HuH-7.5 (cell line): ENCODE measurements around the gene RCE1.

Experiments
- DNase-seq: peaks from one replicate; pipeline ENCODE4 v3.0.0; 2011; ENCODE audit warnings: low spot score

RCE1 gene

GRCh38 chr11:66857234-66857926 is 14.1 kb downstream of the RCE1 start:
- DNase-seq, result peak; percentile 89

- DNase-seq, result peak; percentile 82
These were observed 14.6 kb downstream of the RCE1 start for GRCh38 chr11:66857927-66858185.

DNA sequence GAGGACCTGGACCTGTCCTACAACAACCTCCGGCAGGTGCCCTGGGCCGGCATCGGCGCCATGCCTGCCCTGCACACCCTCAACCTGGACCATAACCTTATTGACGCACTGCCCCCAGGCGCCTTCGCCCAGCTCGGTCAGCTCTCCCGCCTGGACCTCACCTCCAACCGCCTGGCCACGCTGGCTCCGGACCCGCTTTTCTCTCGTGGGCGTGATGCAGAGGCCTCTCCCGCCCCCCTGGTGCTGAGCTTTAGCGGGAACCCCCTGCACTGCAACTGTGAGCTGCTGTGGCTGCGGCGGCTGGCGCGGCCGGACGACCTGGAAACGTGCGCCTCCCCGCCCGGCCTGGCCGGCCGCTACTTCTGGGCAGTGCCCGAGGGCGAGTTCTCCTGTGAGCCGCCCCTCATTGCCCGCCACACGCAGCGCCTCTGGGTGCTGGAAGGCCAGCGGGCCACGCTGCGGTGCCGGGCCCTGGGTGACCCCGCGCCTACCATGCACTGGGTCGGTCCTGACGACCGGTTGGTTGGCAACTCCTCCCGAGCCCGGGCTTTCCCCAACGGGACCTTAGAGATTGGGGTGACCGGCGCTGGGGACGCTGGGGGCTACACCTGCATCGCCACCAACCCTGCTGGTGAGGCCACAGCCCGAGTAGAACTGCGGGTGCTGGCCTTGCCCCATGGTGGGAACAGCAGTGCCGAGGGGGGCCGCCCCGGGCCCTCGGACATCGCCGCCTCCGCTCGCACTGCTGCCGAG is 15.1 kb downstream of the RCE1 start:
- DNase-seq, result peak; percentile 85

- DNase-seq, result peak; percentile 90
These were observed 15.9 kb downstream of the RCE1 start for GRCh38 chr11:66858939-66859685.

- DNase-seq, result peak; percentile 83
These were observed 16.6 kb downstream of the RCE1 start for GRCh38 chr11:66859686-66860448.

- DNase-seq, result peak; percentile 76
These were observed 17.2 kb downstream of the RCE1 start for GRCh38 chr11:66860449-66860831.

DNA sequence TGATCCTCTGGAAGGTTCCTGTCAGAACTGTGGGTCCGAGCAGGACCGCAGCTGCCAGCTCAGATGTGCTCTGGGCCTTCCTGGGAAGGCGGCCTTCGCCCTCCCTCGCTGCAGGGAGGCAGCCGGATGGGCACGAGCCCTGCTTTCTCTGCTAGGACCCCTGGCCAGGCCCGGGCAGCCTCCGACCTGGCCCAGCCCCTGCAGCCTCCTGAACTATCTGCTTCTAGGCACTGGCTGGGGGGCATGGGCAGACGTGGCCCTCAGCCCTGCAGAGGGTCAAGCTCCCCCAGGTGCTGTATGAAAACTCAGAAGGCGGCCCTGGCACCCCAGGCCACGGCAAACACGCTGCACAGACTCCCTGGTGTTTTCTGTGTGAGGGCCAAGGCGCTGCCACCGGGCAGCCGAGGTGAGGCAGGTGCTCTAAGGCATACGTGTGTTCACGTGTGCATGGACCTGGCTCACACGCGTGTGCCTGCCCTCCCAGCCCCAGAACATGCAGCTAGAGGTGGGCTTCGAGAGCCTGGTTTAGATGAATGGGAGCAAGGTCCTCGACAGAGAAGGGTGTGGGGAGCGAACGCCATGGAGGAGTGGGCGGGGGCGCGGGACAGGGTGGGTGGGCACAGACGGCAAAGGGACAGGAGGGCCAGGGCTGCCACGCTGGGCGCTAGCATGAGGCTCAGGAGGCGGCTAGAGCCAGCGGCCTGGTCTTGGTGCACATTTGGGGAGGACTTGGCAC is 18.0 kb downstream of the RCE1 start:
- peak; percentile 64 for DNase-seq

DNA sequence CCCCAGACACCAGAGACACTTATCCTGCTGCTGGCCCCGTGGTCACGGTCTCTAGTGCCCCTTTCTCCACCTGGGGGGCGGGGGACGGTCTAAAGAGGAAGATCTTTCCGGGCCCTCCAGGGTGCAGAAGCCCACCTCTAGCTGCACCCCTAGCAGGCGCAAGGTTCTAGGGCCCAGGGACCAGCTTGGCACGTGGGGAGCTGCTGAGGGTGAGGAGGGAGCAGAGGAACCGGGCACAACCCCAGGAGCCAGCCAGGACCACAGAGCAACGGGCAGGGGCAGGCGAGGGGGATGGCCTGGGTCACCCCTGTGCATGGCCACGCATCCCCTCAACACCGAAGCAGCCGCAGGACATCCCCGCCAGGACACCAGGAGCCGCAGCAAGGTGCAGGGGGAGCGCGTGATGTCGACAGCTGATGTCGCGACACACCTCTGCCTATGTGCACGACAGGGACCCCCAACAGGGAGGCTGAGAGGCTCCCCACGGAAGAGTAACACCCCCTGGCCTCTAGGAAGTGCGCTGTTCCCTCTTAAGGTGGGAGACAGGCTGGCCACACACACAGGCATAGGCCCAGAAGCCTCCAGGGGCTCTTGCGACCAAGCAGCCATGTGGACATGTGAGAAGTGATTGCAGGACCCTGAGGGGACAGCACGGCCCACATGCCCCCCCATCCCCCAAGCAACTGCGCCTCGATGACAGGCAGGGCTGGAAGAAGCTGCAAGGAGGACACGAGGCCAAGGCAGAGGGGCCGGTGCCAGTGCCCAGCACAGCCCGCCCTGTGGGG is 18.7 kb downstream of the RCE1 start:
- peak; percentile 67 for DNase-seq

DNA sequence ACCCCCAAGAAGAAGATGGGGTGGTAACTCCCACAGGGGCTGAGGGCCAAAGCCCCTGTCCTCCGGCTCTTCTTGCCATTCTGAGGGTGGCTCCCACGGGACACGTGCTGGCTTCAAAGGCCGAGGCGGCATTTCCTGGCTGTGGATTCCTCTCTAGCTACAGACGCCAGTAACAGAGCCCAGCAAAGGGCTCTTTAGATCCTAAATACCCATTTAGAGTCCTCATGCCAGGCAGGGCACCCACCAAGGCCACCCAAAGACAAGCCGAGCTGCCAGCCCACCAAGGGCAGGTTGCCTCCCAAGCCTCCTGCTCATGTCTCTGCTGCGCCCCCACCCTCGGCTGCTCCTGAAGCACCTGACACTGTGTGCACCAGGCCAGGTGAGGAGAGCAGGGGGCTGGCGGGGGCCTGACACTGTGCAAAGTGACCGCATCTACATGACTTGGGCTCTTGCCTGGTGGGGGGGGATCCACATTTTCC is 19.4 kb downstream of the RCE1 start:
- peak; percentile 69 for DNase-seq

GRCh38 chr11:66863428-66864125 is 20.3 kb downstream of the RCE1 start:
- DNase-seq, result peak; percentile 66

GRCh38 chr11:66864172-66864901 is 21.1 kb downstream of the RCE1 start:
- DNase-seq, result no peak

- peak; percentile 82 for DNase-seq
These were observed 21.9 kb downstream of the RCE1 start for GRCh38 chr11:66864924-66865697.

- DNase-seq, result no peak
These were observed 22.8 kb downstream of the RCE1 start for GRCh38 chr11:66866007-66866406.

DNA sequence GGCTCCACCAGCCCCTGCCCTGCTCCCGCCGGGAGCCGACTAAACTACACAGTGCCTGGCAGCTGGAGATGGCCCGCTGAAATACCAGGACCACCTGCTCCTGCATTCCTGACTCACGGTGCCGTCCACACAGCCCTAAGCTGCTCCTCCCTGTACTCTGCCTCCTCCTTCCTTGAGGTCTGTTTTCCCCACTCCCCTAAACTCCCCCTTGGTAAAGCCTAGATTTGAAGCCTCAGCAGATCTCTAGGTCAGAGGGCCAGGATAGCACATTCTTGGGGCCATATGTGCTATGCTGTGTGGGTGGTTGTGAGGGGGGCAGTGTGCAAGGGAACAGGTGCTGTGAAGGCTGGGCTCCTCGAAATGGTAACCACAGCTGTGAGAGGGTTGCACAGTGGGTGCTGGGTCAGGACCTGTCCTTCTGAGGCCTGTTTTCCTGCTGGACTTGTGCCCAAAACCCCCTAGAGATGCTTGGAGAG is 23.3 kb downstream of the RCE1 start:
- DNase-seq, result no peak

DNA sequence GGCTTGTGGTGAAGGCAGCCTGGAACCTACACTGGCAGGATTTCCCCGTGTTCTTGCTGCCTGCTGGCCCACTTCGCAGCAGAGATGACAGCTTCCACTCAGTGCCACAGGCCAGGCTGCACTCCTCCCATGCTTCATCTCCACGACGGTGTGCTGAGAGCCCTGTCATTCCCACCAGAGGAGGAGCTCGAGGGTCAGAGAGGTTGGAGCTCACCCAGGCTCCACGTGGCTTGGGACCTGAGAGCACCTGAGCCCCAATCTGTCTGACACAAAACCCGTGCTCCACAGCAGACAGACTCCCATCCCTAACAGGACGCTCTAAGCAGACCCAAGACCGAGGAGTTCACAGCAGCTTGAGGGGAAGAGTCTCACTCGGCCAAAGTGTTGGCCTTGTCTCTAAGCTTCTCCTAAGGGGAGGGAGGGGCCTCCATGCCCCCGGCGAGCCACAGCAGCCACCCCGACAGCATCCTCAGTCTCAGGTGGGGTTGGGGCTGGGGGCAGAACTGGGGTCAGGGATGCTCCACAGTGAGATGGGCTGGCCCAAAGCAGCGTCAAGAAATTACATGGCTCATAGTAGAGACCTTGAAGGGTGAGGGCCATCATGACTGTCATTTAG is 24.3 kb downstream of the RCE1 start:
- peak; percentile 90 for DNase-seq

GRCh38 chr11:66868082-66868725 is 25.0 kb downstream of the RCE1 start:
- DNase-seq, result peak; percentile 58
